Measurements from ENCODE around the gene IGSF9B. TPM values are rescaled to one million over a fixed set of nuclear protein-coding genes. Genes with fewer than 3 reads are reported as not detected.

The IGSF9B gene, protein sequence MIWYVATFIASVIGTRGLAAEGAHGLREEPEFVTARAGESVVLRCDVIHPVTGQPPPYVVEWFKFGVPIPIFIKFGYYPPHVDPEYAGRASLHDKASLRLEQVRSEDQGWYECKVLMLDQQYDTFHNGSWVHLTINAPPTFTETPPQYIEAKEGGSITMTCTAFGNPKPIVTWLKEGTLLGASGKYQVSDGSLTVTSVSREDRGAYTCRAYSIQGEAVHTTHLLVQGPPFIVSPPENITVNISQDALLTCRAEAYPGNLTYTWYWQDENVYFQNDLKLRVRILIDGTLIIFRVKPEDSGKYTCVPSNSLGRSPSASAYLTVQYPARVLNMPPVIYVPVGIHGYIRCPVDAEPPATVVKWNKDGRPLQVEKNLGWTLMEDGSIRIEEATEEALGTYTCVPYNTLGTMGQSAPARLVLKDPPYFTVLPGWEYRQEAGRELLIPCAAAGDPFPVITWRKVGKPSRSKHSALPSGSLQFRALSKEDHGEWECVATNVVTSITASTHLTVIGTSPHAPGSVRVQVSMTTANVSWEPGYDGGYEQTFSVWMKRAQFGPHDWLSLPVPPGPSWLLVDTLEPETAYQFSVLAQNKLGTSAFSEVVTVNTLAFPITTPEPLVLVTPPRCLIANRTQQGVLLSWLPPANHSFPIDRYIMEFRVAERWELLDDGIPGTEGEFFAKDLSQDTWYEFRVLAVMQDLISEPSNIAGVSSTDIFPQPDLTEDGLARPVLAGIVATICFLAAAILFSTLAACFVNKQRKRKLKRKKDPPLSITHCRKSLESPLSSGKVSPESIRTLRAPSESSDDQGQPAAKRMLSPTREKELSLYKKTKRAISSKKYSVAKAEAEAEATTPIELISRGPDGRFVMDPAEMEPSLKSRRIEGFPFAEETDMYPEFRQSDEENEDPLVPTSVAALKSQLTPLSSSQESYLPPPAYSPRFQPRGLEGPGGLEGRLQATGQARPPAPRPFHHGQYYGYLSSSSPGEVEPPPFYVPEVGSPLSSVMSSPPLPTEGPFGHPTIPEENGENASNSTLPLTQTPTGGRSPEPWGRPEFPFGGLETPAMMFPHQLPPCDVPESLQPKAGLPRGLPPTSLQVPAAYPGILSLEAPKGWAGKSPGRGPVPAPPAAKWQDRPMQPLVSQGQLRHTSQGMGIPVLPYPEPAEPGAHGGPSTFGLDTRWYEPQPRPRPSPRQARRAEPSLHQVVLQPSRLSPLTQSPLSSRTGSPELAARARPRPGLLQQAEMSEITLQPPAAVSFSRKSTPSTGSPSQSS (N-terminal part only)
- total RNA-seq (2021) (not detected in 2 replicates), Bru-seq, nascent RNA (not detected), BruChase-seq, experiment 1, labeled RNA remaining after a 2-hour chase (not detected), BruChase-seq, experiment 2, labeled RNA remaining after a 6-hour chase (percentile 2 among the genes with signal in this experiment)
- long read RNA-seq = 0 reads

- no peaks in the 10 kb centered on the region for H3F3A ChIP-seq (ENCODE audit: insufficient read depth, low read depth)
- no peak for DNase-seq
- H3K9me2 ChIP-seq (ENCODE audit: insufficient read depth) = no peaks in the 10 kb centered on the region
- H3K36me3 ChIP-seq (ENCODE audit: low read depth) = no peaks in the 10 kb centered on the region
- BruUV-seq (replicated peaks) = no TSS peak
- H3K4me3 ChIP-seq = no peak within 1 kb of the TSS
- no peak within 1 kb of the TSS for H2AFZ ChIP-seq
- no peaks in the 10 kb centered on the region for H3K9me3 ChIP-seq (ENCODE audit: insufficient read depth, low read depth)
- peaks cover 59% of the 10 kb centered on the region for H3K27me3 ChIP-seq (ENCODE audit: insufficient read depth, low read depth)
- H4K20me1 ChIP-seq (ENCODE audit: insufficient read depth) = no peaks in the 10 kb centered on the region
- H3K27ac ChIP-seq = no peak within 1 kb of the TSS
- no peak for TF ChIP-seq EZH2 (IDR thresholded peaks at IDR 0.05; ENCODE audit: low read depth)
- TF ChIP-seq, protein P1, sequence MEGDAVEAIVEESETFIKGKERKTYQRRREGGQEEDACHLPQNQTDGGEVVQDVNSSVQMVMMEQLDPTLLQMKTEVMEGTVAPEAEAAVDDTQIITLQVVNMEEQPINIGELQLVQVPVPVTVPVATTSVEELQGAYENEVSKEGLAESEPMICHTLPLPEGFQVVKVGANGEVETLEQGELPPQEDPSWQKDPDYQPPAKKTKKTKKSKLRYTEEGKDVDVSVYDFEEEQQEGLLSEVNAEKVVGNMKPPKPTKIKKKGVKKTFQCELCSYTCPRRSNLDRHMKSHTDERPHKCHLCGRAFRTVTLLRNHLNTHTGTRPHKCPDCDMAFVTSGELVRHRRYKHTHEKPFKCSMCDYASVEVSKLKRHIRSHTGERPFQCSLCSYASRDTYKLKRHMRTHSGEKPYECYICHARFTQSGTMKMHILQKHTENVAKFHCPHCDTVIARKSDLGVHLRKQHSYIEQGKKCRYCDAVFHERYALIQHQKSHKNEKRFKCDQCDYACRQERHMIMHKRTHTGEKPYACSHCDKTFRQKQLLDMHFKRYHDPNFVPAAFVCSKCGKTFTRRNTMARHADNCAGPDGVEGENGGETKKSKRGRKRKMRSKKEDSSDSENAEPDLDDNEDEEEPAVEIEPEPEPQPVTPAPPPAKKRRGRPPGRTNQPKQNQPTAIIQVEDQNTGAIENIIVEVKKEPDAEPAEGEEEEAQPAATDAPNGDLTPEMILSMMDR (conservative IDR thresholded peaks at IDR 0.05) = no peak
- H3K4me2 ChIP-seq = no peak within 1 kb of the TSS
- CTCF ChIA-PET = no interaction called here
- H3K4me1 ChIP-seq (replicated peaks; ENCODE audit: insufficient read depth) = no peaks in the 10 kb centered on the region
- intact Hi-C loops (cut with micrococcal nuclease; ENCODE audit: unreplicated experiment) = no loop called here
- POLR2A ChIA-PET (ENCODE audit: unreplicated experiment) = no interaction called here
- H3K79me2 ChIP-seq (ENCODE audit: low read depth) = no peaks in the 10 kb centered on the region
These were observed at the start of gene IGSF9B for GRCh38 chr11:133956650-133957633. Gene IGSF9B, minus strand, starts transcription at chr11:133956968. Its CDS starts 214 bp downstream, at chr11:133956754.

- H3K4me1 ChIP-seq (replicated peaks; ENCODE audit: insufficient read depth) = no peaks in the 10 kb centered on the region
- no peaks in the 10 kb centered on the region for H3K9me2 ChIP-seq (ENCODE audit: insufficient read depth)
- H3F3A ChIP-seq (ENCODE audit: insufficient read depth, low read depth) = no peaks in the 10 kb centered on the region
- H3K4me3 ChIP-seq = no peak overlapping the region
- BruUV-seq (replicated peaks) = no TSS peak
- CTCF ChIA-PET = no interaction called here
- H3K9me3 ChIP-seq (ENCODE audit: insufficient read depth, low read depth) = no peaks in the 10 kb centered on the region
- POLR2A ChIA-PET (ENCODE audit: unreplicated experiment) = no interaction called here
- no peak overlapping the region for H3K4me2 ChIP-seq
- intact Hi-C loops (cut with micrococcal nuclease; ENCODE audit: unreplicated experiment) = no loop called here
- peaks cover 83% of the 10 kb centered on the region for H3K27me3 ChIP-seq (ENCODE audit: insufficient read depth, low read depth)
- no peak overlapping the region for H2AFZ ChIP-seq
- no peaks in the 10 kb centered on the region for H3K79me2 ChIP-seq (ENCODE audit: low read depth)
- no peak overlapping the region for H3K27ac ChIP-seq
- no peaks in the 10 kb centered on the region; the same call in 1 of the 2 replicates for H4K20me1 ChIP-seq (ENCODE audit: insufficient read depth)
- no peak for DNase-seq
- TF ChIP-seq EZH2 (IDR thresholded peaks at IDR 0.05; ENCODE audit: low read depth) = no peak
- TF ChIP-seq, protein P1 (conservative IDR thresholded peaks at IDR 0.05) = no peak
- no peaks in the 10 kb centered on the region for H3K36me3 ChIP-seq (ENCODE audit: low read depth)
These were observed 47.9 kb upstream of the IGSF9B start for GRCh38 chr11:134004496-134005172.

Measured in PC-9 (cell line).